SU-DHL-6 (cell line): ENCODE data around the gene TMCC1.

ENCODE experiments used
- CTCF ChIP-seq: fragments of 200-600 bp; sonication (generic); IDR thresholded peaks from one replicate; pipeline ENCODE4 v1.5.1; 2017; ENCODE audit warnings: antibody characterized with exemption, mild to moderate bottlenecking, low read length, moderate library complexity; ENCODE audit not compliant: insufficient read depth, poor library complexity, severe bottlenecking
- EZH2phosphoT487 ChIP-seq: fragments of 200-600 bp; sonication (generic), shearing (Covaris generic); conservative IDR thresholded peaks from 2 replicates; pipeline ENCODE4 v1.6.1; 2018; ENCODE audit warnings: mild to moderate bottlenecking, antibody characterized with exemption, low read length, moderate library complexity, mixed read lengths

DNA sequence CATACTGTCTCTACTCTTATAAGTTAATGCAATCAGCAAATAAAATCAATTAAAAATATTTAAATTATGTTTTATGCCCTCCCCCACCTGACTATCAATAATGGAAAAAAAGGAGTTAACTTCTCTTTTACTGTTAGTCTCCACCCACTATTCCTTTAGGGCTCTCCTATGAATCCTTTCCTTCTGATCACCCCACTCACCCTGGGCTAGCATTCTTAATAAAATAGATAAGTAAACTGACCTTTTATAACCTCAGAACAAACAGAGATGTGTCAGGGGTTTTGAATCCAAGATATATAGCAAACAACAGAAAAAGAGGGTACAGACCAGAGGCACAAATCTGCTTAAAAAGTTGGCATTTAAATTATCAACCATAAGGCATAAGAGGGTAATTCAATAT is 171.0 kb downstream of the TMCC1 start:
- TF ChIP-seq CTCF (no peak), EZH2phosphoT487 (no peak)
